Measurements from ENCODE around the gene MYEOV. TPM values are rescaled to one million over a fixed set of nuclear protein-coding genes. Genes with fewer than 3 reads are reported as not detected.

MYEOV gene
- total RNA-seq, 4 donors from 2014 or later, result 0.65 to 8.9 (median 0.83) TPM

DNA sequence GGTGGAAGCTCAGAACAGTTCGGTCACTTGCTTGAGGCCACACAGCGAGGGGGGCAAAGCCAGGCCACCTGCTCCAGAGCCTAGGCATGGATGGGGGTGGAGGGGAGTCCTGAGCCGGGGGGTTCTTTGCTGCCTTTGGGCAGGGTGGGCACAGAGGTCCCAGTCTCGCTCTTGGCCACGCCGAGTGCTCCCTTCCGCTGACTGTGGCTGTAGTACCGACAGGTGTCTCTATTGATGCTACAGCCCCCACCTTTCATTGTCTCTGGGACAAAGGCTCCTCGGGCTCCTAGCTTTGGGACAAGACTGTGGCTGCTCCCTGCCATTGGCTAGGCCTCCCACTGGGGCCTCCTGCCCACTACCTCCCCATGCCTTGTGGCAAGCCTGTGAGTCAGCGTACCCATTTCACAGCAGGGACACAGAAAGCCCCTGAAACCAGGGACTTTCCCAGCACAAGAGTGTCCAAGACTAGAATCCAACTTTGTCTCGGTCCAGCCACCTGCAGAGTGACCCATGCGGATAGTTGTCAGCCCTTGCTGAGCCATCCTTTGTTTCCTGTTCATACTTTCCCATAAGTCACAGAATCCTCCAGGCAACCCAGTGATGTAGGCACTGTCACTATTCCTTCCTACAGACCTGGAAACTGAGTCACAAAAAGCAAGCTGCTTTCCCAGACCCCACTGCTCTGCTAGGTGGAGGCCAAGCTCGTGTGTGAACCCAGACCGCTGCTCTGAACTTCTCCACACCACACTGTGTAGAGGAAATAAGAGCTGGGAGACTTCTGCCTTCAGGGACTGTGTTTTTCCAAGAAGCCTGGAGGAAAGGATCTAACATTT, 17.2 kb downstream of the MYEOV start:
- no peak for DNase-seq (ENCODE audit: low spot score)

DNA sequence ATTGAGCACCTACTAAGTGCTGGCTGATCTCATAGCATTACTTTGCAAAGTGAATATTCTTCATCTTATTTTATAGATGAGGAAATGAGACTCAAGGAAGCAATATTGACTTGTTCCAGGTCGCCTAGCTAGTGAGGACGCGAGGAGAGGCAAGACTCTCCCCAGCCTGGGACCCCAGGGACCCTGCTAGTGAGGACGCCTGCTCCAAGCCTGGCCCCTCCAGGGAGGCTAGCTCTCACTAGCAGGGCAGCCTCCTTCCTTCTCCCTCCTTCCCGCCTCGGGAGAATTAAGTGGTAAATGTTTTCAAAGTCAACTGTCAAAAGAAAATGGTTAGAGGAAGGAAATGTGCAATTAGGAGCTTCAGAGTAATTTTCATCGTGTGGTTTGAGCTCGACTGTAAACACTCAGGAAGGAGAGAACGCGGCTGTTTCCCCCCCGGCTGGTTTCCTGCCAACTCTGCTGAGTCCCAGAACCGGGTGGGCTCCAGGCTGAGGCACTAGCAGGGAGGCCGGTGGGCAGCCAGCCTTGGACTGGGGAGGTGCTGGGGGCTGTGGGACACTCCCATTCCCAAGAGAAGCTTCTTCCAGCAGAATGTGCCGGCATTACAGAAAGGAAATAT, 17.9 kb downstream of the MYEOV start:
- no peak for ATAC-seq (ENCODE audit: low FRiP score)
- TF ChIP-seq, protein P1, sequence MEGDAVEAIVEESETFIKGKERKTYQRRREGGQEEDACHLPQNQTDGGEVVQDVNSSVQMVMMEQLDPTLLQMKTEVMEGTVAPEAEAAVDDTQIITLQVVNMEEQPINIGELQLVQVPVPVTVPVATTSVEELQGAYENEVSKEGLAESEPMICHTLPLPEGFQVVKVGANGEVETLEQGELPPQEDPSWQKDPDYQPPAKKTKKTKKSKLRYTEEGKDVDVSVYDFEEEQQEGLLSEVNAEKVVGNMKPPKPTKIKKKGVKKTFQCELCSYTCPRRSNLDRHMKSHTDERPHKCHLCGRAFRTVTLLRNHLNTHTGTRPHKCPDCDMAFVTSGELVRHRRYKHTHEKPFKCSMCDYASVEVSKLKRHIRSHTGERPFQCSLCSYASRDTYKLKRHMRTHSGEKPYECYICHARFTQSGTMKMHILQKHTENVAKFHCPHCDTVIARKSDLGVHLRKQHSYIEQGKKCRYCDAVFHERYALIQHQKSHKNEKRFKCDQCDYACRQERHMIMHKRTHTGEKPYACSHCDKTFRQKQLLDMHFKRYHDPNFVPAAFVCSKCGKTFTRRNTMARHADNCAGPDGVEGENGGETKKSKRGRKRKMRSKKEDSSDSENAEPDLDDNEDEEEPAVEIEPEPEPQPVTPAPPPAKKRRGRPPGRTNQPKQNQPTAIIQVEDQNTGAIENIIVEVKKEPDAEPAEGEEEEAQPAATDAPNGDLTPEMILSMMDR (IDR thresholded peaks at IDR 0.05), result no peak
- no peak for DNase-seq (ENCODE audit: low spot score)

More for the DNA sequence above, 17.2 kb downstream of the MYEOV start:
- ATAC-seq (ENCODE audit: low FRiP score), result no peak
- TF ChIP-seq, protein P1 (IDR thresholded peaks at IDR 0.05), result no peak

DNA sequence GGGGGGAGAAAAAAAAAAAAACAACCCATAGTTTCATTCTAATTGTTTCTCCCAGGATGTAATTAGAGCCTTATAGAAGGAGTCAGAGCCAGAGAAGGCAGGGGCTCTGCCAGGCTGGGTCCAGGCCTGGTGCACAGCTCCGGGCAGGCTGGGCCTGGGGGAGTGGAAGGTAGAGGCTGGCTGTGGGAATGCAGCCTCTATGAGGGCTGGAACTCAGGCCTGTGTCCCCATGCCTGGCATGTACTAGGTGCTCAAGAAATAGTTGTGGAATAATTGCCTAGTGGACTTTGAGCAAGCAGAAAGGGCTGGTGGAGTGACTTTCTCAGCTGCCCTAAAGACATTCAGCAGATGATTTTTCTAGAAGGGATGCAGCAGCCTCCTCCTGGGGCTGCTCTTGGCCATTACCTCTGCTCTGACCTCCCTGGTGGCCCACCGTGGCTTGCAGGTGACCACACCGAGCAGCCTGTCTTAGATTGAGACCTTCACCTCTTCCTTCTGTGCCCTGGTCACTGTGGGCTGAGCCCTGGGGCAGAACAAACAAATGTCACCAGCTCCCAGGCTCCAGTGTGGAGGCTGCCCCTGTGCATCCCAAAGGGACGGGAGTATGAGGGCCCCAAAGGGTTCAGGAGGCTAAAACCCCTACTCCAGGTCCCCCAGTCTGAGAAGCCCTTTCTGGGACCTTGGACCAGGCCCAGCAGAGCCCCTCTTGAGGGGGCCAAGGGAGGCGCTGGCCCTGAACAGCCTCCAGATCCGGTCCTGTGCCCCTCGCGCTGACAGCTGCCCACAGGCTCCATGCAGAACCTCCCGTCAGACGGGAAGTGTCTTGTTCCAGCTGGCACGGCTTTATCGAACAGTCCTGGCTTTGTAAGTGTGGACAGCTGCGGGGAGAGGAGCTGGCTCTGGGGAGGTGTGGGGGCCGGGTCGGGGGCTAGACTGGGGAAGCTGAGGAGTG, 18.8 kb downstream of the MYEOV start:
- TF ChIP-seq, protein P1 (IDR thresholded peaks at IDR 0.05), result no peak
- ATAC-seq (ENCODE audit: low FRiP score), result no peak
- no peak for DNase-seq (ENCODE audit: low spot score)

DNA sequence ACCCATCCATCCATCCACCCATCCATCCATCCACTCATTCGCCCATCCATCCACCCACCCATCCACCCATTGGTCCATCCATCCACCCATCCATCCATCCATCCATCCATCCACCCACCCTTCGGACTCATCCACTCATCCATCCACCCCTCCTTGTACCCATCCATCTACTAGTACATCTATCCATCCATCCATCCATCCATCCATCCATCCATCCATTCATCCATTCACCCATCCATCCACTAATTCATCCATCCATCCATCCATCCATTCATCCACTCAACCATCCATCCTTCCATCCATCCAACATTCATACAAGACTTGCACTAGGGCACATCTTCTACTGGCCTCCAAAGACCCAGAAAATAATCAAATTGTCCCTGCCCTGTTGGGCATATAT, 20.0 kb downstream of the MYEOV start:
- DNase-seq (ENCODE audit: low spot score) (no peak), ATAC-seq (ENCODE audit: low FRiP score) (no peak)
- TF ChIP-seq, protein P1 (IDR thresholded peaks at IDR 0.05), result no peak

DNA sequence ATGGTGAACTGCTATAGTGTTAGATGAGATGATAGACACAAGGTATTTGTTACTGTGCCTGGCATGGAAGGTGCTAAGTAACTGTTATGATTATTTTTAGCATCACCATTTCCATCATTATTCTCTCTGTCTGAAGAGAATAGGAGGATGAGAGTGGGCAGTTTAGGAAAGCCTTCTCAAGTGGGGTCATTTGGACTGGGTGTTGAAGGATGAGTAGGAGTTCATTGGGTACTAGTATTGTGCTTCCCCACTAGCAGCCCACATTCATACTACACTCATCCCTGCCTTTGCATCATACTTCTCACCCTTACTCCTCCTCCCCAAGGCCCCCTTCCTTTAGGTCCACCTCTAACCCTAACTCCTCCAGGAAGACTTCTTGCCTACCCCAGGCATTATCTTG, 20.6 kb downstream of the MYEOV start:
- TF ChIP-seq, protein P1 (IDR thresholded peaks at IDR 0.05), result no peak
- ATAC-seq (ENCODE audit: low FRiP score) (no peak), DNase-seq (ENCODE audit: low spot score) (no peak)

DNA sequence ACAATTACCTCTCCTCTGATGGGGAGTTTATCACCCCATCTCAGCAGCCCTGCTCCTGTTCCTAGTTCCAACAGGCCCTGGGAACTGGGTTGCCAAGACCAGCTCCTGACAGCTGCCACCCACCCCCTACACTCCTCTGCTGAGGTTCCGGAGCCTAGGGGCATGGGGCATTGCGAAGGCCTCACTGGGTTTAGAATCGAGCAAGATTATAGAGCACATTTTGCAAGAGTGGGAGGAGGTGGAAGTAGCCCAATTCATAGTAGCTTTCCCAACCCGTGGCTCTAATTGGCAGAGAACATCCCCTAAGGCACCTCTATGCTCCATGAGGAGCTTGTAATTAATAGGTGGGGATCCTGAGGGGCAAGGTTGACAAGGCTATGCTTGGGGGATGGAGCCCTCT, 23.0 kb downstream of the MYEOV start:
- DNase-seq (ENCODE audit: low spot score) (no peak), ATAC-seq (ENCODE audit: low FRiP score) (no peak)
- TF ChIP-seq, protein P1 (IDR thresholded peaks at IDR 0.05), result no peak
